Motor neuron (in vitro differentiated cells): ENCODE data around the gene PRKCE. TPM values are rescaled to one million over a fixed set of nuclear protein-coding genes. Genes with fewer than 3 reads are reported as not detected.

Experiments
- ATAC-seq, 8 experiments: fragments of 200-7000 bp; cut with Tn5 transposase; replicated peaks in 6 of 8; 2 replicates each; pipeline ENCODE4 v1.8.0; 2021; ENCODE audit warnings: mild to moderate bottlenecking in 8 of 8, moderate library complexity in 8 of 8
- H3K27ac ChIP-seq, 2 donors: fragments of 250-450 bp; sonication (Bioruptor Pico); 2 replicates each; pipeline ENCODE4 v1.9.0; 2021; ENCODE audit warnings: antibody characterized with exemption in 2 of 2, mild to moderate bottlenecking in 2 of 2, moderate library complexity in 1 of 2
- H3K4me1 ChIP-seq, 2 donors: fragments of 250-450 bp; sonication (Bioruptor Pico); replicated peaks in 1 of 2; 2 replicates each; pipeline ENCODE4 v1.6.1; 2021; ENCODE audit warnings: antibody characterized with exemption in 2 of 2, mild to moderate bottlenecking in 2 of 2, moderate library complexity in 1 of 2
- H3K4me3 ChIP-seq, 5 donors: fragments of 250-450 bp; sonication (Bioruptor Pico); 2 replicates each; pipeline ENCODE4 v1.9.0; 2021; ENCODE audit warnings: antibody characterized with exemption in 5 of 5, mild to moderate bottlenecking in 5 of 5, moderate library complexity in 4 of 5
- WGBS, 10 experiments: fragments of 450-650 bp; shearing (Covaris generic); methylation state at CpG; one replicate each; pipeline ENCODE4 v1.0.0; 2022; 5-methylcytosine and 5-hydroxymethylcytosine counted together
- in situ Hi-C, 9 experiments: fragments of 400-800 bp; cut with MboI; loops; one replicate each; pipeline ENCODE4 v1.15.0; 2021; ENCODE audit warnings: low sequenced_read_pairs in 9 of 9, low pct_unique_long_range_greater_than_20kb in 2 of 9; ENCODE audit not compliant: unreplicated experiment in 9 of 9
- total RNA-seq, 8 experiments: library from RNA; unstranded; fragments of 300-600 nt; gene quantifications; 2 replicates each; pipeline versions ENCODE4 v1.2.3 to v1.2.4, GENCODE V29; 2022

Gene PRKCE
- total RNA-seq, 8 experiments from 2014 or later, result 7.3 to 23.0 (median 14.7) TPM

DNA sequence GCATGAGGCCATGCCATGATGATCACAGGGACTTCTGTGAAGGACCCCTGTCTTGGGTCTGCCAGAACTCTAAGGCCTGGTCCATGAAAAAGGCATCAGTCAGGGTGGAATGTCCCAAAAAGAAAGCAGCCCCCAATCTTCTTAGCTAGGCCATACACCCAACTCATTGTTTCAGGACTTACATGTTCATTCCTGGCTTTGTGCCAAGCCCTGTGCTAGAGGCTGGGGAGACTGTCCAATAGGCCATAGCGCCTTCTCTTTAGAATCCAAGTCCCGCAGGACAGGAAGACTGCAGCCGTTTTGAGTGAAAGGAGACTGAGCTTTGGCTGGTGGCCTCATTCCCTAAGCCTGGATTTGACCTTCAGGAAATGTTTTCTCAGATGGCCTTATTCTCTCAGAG lies 247.3 kb downstream of the PRKCE start:
- Histone ChIP-seq H3K4me1 (no peaks in the 10 kb centered on the region), H3K27ac (no peak overlapping the region), H3K4me3 (no peak overlapping the region)
- no peak for ATAC-seq
- in situ Hi-C loops, result no loop called here
- 57 to 100% (median 88%) methylated on average over 1 to 3 of the region's 3 CpGs; no CpG with 5 or more reads in 4 of the 10 experiments for WGBS, 10 experiments

DNA sequence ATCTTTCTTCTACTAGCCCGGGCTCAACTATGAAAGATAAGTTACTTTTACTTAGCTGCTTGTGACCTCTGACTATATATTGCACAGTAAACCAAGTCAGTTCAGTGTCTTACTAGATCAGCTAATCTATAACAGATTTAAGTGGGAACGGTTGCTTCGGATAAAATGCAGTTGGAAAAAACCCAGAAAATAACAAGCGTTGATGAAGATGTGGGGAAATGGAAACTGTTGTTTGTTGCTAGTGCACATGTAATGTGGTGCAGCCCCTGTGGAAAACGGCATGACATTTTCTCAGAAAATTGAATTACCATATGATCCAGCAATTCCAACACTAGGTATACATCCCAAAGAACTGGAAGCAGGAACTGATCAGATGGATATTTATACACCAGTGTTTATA lies 248.5 kb downstream of the PRKCE start:
- H3K4me3 ChIP-seq, result no peak overlapping the region
- WGBS, 10 experiments, result 20 to 100% (median 90%) methylated on average over 1 to 5 of the region's 5 CpGs; no CpG with 5 or more reads in 2 of the 10 experiments
- no peak for ATAC-seq
- H3K27ac ChIP-seq, result no peak overlapping the region
- H3K4me1 ChIP-seq, result peaks cover 7% of the 10 kb centered on the region in 2 donors
- in situ Hi-C loops, result no loop called here

DNA sequence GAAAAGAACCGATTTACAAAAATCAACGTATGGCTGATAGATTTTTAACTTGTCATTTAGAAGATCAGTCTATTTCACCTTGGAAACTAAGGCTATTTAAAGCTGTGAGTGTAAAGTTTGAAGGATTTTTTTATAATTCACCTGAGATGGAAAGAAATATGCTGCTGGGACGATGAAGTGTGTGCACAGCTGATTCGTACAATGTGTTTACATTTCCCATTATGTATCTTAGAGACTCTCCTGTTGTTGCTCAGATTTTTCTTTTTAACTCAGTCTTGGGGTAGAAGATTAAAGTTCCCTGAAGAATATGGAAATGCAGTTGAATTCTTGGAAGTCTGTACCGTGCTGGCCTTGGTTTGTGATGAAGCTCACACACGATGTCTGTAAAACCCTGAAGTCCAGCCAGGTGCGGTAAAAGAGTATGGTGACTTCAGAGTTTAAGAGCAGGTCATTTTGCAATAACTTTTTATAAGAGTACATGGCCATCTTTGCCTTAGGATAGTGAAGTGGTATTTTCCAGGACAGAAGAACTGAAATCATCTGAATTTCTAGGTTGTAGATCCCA lies 250.1 kb downstream of the PRKCE start:
- ATAC-seq, result no peak
- in situ Hi-C loops, result no loop called here
- Histone ChIP-seq H3K27ac (no peak overlapping the region), H3K4me3 (no peak overlapping the region), H3K4me1 (peaks cover 20 to 22% of the 10 kb centered on the region in 2 donors)
- WGBS, 10 experiments, result 80 to 100% (median 95%) methylated on average over 2 to 7 of the region's 7 CpGs

DNA sequence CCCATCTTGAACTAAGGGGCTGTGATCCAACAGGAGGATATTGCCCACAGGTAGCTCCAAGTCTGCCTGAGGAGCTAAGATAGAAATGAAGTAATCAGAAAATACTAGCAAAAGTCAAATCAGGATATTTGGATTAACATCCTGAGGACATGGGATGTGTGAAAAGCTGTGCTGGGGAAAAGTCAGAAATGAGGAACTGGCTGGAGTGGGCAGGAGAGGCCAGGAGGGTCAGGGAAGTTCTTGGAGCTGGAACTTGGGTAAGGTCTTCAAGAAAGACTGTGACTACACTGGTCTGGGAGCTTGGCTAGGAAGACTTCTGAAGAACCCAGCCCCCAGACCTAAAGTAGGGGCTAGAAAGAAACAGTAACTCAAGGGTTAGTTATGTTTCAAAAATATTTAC lies 250.9 kb downstream of the PRKCE start:
- no peak overlapping the region for H3K4me3 ChIP-seq
- peaks cover 20 to 22% of the 10 kb centered on the region in 2 donors for H3K4me1 ChIP-seq
- ATAC-seq, result no peak
- H3K27ac ChIP-seq, result no peak overlapping the region
- in situ Hi-C loops, result no loop called here

DNA sequence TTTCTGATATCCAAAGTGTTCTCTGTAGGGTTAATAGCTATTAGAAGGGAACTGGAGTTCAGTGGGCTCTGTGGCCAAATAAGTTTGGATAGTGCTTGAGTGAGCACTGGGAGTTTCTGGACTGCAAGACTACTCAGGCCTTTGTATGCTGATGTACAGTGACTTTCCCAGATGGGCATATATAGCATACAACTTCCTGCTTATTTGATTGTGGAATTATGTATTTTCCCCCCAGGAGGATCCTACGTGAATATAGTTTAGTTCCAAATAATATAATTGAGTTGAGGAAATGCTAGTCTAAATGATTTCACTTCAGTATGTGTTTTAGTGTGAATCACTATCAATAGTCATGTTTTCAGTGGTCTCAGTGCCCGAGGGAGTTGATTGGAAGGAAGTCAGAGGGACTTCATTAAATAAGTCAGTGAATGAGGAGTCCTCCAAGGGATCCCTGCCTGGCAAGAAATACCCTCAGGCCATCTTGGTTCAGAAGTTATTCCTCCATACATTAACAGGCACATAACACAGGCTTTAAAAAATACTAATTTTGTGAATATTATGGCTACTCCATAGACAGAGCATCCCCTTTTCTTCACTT lies 251.4 kb downstream of the PRKCE start:
- Histone ChIP-seq H3K4me3 (no peak overlapping the region), H3K27ac (no peak overlapping the region), H3K4me1 (peaks cover 20 to 22% of the 10 kb centered on the region in 2 donors)
- WGBS, 10 experiments, result 11 to 94% (median 80%) methylated on average over 1 to 2 of the region's 2 CpGs; no CpG with 5 or more reads in 3 of the 10 experiments
- peak in 1 of 8 experiments; percentile 82 for ATAC-seq
- in situ Hi-C loops, result no loop called here

DNA sequence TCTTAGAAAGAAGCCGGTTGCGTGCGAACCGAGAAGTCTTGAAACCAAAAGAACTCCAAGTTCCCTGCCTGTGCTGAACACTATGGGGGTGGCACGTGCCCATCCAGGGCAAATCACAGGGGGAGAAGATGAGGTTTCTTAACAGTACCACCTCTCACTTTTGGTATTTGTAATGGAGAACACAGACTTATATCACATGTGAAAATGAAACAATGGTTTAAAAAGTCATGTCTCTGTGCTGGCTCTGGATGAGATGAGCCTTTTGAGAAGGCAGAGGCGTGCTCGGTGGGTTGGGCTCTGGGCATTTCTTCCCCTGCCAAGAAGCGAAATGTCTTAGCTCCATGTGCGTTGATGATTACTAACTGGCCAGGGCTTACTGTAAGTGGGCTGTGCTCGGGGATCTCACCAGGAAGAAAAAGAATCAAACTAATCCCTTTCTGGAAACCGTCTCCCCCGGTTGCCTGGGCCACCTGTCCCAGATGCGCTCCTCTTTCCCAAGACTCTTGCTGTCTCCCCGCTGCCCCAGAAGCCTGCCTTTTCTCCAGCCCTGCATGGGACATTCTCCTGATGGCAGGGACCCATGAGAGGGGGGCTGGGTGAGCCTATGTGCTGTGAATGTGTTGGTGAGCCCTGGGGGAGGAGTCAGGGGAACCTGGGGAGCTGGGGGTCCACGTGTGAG lies 252.9 kb downstream of the PRKCE start:
- H3K4me3 ChIP-seq, result no peak overlapping the region
- ATAC-seq, result peak in 7 of 8 experiments; percentile 21 to 78 (median 33)
- peak overlapping the region; percentile 50 to 66 for H3K27ac ChIP-seq
- H3K4me1 ChIP-seq, result peaks cover 22 to 25% of the 10 kb centered on the region in 2 donors
- WGBS, 10 experiments, result 34 to 100% (median 81%) methylated on average over 2 to 9 of the region's 15 CpGs; no CpG with 5 or more reads in 1 of the 10 experiments
- in situ Hi-C loops, result no loop called here

DNA sequence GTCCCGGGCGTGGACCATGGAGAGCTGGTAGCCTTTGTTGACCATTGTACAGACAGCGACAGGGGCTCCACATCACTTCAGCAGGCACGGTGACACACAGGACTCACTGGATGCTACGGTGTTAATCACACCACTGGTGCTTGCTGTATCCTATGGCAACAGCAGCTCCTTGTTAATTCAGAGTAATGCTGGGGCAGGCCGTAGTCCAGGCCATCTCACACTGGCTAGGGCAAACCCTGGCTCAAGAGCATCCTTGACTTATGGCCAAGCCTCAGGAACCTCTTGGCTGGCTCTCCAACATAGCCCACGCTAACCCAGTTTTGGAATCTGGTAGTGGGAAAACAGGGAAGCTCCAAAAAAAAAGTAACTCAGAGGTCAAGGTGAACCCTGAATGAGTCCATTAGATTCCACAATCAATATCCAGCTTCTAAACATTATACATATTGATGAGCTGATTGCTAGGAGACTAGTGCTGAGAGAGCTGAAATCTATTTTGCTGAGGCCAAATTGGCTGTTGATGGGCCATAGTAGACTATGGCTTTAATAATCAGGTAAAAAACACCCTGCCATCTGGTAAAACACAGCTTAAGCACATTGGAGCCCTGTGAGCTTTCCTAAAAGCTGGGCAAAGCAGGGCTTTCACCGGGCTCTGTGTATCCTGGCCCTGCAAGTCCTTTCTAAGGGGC lies 253.6 kb downstream of the PRKCE start:
- in situ Hi-C loops, result no loop called here
- peak in 6 of 8 experiments; percentile 25 to 99 (median 98) for ATAC-seq
- H3K27ac ChIP-seq, result peak overlapping the region; percentile 50 to 66
- H3K4me1 ChIP-seq, result peaks cover 24 to 25% of the 10 kb centered on the region in 2 donors
- WGBS, 10 experiments, result 58 to 100% (median 100%) methylated on average over 1 to 2 of the region's 8 CpGs; no CpG with 5 or more reads in 5 of the 10 experiments
- H3K4me3 ChIP-seq, result no peak overlapping the region

DNA sequence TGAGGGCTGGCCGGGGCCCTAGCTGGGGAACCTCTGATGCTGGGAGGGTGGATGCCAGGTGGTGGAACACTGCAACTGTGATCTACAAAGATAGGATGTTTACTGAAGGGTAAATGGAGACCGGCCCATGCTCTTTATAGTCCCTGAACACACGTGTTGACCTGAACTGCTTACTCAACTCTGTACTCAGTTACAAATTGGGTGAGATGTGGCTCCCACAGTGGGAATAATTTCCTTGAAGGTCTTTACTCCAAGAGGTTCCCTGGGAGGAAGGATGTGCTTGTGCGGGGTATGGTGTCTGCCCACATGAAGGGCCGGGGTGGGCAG lies 254.1 kb downstream of the PRKCE start:
- WGBS, 10 experiments, result 78 to 100% (median 92%) methylated on average over 1 to 3 of the region's 5 CpGs; no CpG with 5 or more reads in 7 of the 10 experiments
- Histone ChIP-seq H3K4me1 (peaks cover 25% of the 10 kb centered on the region in 2 donors), H3K4me3 (no peak overlapping the region), H3K27ac (peak overlapping the region; percentile 20 to 31)
- in situ Hi-C loops, result no loop called here
- no peak for ATAC-seq

DNA sequence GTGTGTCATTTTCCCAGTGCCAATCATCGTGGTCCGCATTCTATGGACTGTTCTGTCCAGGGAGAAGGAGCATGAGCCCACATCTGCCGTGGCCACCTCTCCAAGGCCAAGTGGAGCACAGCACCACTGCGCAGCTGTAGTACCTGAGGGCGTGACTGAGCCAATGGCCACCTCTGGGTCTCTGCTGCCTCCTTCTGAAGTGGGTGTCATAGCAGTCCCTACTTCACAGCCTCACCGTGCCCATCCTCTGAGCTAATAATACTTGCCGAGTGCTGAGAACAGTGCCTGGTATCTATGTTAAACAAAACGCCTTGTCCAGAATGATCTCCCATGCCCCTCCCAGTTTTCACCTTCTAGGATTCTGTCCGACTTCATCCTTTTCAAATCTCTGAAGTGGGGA lies 256.1 kb downstream of the PRKCE start:
- no peak for ATAC-seq
- in situ Hi-C loops, result no loop called here
- H3K27ac ChIP-seq, result no peak overlapping the region
- H3K4me1 ChIP-seq, result peaks cover 25% of the 10 kb centered on the region in 2 donors
- no peak overlapping the region for H3K4me3 ChIP-seq
- WGBS, 10 experiments, result 80 to 100% (median 86%) methylated on average over 1 to 5 of the region's 9 CpGs; no CpG with 5 or more reads in 5 of the 10 experiments

DNA sequence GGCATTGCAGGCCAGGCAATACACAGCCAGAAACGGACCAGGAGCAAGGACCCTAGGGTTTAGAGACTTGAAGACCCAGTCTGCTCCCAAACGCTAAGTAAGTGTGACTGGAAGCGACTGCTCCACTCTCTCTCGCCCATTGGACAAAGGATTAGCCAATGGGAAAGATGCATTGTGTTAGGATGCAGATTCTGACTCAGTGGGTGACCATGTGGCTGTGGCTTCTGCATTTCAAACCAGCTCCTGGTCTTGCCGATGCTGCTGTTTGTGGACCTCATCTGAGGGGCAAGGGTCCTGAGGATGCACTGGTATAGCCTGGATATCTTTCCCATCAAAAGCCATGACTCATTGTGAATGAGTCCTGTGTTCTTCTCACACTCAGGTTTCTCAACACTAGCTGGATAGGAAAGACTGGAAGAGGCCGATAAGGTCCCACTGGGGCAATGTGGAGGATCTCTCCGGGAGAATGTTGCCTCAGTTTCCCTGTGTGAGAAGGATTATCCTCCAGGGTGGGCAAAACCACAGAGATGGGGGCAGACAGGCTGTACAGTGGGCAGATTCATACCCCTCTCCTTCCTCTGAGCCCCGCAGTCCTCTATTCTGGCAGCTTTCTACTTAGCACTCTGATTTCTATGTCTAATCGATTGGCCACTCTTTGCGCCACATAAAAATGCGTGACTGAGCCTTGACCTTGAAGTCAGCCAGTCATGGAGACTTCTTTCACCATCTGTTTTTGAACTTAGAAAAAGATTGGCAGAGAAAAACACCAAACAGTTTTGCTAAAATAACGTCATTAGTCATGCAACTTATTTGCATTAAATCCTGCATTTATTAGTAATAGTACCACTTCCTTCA lies 257.1 kb downstream of the PRKCE start:
- H3K4me3 ChIP-seq, result no peak overlapping the region
- no peak for ATAC-seq
- peaks cover 25% of the 10 kb centered on the region in 2 donors for H3K4me1 ChIP-seq
- no peak overlapping the region for H3K27ac ChIP-seq
- WGBS, 10 experiments, result 70 to 100% (median 84%) methylated on average over 1 to 11 of the region's 12 CpGs
- in situ Hi-C loops, result no loop called here

DNA sequence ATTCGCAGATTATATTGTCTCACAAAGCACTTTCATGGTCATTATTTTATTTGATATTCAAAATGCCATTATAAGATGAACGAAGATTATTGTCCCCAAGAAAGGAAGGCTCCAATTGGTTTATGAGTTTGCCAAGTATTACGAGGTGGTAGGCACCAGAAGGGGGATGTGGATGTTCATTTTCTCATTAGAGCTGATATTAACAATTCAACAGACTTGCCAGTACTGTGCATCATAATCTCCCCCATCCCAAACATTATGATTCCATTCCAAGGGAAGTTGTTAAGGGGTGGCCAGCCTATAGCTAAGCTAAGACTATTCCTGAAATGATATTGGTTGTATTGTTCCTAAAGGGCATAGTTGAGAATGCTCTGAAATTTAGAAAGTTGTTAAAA lies 257.7 kb downstream of the PRKCE start:
- no peak overlapping the region for H3K4me3 ChIP-seq
- in situ Hi-C loops, result no loop called here
- H3K4me1 ChIP-seq, result peaks cover 25% of the 10 kb centered on the region in 2 donors
- no peak for ATAC-seq
- WGBS, 10 experiments, result 33 to 100% (median 81%) methylated on average over 2 to 3 of the region's 3 CpGs; no CpG with 5 or more reads in 1 of the 10 experiments
- H3K27ac ChIP-seq, result no peak overlapping the region

DNA sequence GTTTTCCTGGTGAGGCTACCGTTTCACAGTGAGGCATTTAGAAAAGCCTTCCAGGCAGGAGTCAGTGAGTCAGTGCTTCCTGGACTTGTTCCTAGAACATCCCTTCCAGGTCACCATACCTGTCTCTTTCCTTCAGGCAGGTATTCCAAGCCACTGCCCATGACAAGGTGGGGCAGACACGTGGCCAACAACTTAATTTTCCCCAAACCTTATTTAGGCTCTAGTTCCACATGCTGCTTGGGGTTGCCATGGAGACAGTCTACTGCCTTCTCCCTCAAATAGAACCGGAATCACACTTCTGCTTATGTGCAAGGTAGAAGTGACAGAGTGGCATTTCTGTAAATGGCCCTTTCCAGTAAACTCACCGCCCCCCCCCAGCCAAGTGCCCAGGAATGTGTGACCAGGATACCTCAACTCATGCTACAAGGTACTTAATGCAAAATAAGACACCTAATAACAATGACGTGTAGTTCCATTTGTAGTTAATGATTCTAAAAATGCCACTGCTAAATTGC lies 258.3 kb downstream of the PRKCE start:
- H3K4me3 ChIP-seq, result no peak overlapping the region
- 38 to 95% (median 80%) methylated on average over 1 to 3 of the region's 5 CpGs; no CpG with 5 or more reads in 1 of the 10 experiments for WGBS, 10 experiments
- ATAC-seq, result no peak
- no peak overlapping the region for H3K27ac ChIP-seq
- peaks cover 19 to 20% of the 10 kb centered on the region in 2 donors for H3K4me1 ChIP-seq
- in situ Hi-C loops, result no loop called here
